ENCODE measurements around the gene CPLX1. TPM values are rescaled to one million over a fixed set of nuclear protein-coding genes. Genes with fewer than 3 reads are reported as not detected.

CPLX1 gene
- total RNA-seq, 1 experiment from 2014 or later: 3.5 TPM

DNA sequence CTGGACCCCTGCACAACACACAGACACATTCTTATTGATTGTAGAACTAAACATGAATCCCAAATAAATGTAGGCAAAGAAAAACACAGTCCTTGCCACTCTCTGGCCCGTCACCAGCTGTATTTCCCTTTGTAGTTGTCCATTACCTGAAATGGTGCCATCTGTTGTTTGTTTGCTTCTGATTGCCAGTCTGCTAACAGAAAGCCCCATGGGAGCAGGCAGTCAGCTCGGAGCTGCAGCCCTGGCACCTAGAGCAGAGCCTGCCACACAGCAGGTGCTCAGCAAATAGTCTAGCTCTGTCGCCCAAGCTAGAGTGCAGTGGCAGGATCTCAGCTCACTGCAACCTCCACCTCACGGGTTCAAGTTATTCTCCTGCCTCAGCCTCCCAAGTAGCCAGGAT is 28.9 kb downstream of the CPLX1 start:
- no peak for ATAC-seq
- no peak for DNase-seq (ENCODE audit: low spot score)
- peaks cover 23% of the 10 kb centered on the region for H3K4me1 Mint-ChIP-seq
- no peak for TF ChIP-seq ZNF138 (CRISPR knock-in tag; conservative IDR thresholded peaks at IDR 0.05)
- TF ChIP-seq ZNF416 (CRISPR knock-in tag; IDR thresholded peaks at IDR 0.05): no peak
- TF ChIP-seq, protein P1, sequence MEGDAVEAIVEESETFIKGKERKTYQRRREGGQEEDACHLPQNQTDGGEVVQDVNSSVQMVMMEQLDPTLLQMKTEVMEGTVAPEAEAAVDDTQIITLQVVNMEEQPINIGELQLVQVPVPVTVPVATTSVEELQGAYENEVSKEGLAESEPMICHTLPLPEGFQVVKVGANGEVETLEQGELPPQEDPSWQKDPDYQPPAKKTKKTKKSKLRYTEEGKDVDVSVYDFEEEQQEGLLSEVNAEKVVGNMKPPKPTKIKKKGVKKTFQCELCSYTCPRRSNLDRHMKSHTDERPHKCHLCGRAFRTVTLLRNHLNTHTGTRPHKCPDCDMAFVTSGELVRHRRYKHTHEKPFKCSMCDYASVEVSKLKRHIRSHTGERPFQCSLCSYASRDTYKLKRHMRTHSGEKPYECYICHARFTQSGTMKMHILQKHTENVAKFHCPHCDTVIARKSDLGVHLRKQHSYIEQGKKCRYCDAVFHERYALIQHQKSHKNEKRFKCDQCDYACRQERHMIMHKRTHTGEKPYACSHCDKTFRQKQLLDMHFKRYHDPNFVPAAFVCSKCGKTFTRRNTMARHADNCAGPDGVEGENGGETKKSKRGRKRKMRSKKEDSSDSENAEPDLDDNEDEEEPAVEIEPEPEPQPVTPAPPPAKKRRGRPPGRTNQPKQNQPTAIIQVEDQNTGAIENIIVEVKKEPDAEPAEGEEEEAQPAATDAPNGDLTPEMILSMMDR (IDR thresholded peaks at IDR 0.05): no peak
- no peak overlapping the region for H3K4me3 Mint-ChIP-seq
- ChIA-PET POLR2A (no interaction called here), CTCF (no interaction called here)
- peaks cover 73% of the 10 kb centered on the region for H3K27me3 Mint-ChIP-seq (ENCODE audit: low read depth)
- H3K9me3 Mint-ChIP-seq: peaks cover 7% of the 10 kb centered on the region; the same call in 1 of the 2 replicates
- no peak overlapping the region for H3K27ac Mint-ChIP-seq
- no peaks in the 10 kb centered on the region for H3K36me3 Mint-ChIP-seq

DNA sequence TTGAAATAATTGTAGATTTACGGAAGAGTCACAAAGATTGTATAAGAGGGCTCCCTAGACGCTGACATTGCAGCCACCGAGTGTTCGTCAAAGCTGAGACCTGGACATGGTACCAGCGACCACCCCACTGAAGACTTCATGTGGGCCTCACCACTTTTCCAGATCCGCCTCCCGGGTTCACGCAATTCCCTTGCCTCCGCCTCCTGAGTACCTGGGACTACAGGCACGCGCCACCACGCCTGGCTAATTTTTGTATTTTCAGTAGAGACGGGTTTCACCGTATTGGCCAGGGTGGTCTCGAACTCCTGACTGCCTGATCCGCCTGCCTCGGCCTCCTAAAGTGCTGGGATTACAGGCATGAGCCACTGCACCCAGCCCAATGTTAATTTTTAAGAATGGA is 29.7 kb downstream of the CPLX1 start:
- CTCF ChIA-PET: interaction anchor here (1.4 to 1.6 kb wide), 2 partner anchors 10 to 31 kb away, joined by 5 to 6 read pairs; no protein-coding TSS in a partner anchor
- Mint-ChIP-seq H3K4me1 (peaks cover 23% of the 10 kb centered on the region), H3K4me3 (peak overlapping the region; percentile 53), H3K36me3 (no peaks in the 10 kb centered on the region), H3K27me3 (ENCODE audit: low read depth) (peaks cover 66% of the 10 kb centered on the region), H3K27ac (no peak overlapping the region), H3K9me3 (no peaks in the 10 kb centered on the region)
- POLR2A ChIA-PET: no interaction called here
- DNase-seq (ENCODE audit: low spot score) (no peak), ATAC-seq (no peak)
- TF ChIP-seq, protein P2, sequence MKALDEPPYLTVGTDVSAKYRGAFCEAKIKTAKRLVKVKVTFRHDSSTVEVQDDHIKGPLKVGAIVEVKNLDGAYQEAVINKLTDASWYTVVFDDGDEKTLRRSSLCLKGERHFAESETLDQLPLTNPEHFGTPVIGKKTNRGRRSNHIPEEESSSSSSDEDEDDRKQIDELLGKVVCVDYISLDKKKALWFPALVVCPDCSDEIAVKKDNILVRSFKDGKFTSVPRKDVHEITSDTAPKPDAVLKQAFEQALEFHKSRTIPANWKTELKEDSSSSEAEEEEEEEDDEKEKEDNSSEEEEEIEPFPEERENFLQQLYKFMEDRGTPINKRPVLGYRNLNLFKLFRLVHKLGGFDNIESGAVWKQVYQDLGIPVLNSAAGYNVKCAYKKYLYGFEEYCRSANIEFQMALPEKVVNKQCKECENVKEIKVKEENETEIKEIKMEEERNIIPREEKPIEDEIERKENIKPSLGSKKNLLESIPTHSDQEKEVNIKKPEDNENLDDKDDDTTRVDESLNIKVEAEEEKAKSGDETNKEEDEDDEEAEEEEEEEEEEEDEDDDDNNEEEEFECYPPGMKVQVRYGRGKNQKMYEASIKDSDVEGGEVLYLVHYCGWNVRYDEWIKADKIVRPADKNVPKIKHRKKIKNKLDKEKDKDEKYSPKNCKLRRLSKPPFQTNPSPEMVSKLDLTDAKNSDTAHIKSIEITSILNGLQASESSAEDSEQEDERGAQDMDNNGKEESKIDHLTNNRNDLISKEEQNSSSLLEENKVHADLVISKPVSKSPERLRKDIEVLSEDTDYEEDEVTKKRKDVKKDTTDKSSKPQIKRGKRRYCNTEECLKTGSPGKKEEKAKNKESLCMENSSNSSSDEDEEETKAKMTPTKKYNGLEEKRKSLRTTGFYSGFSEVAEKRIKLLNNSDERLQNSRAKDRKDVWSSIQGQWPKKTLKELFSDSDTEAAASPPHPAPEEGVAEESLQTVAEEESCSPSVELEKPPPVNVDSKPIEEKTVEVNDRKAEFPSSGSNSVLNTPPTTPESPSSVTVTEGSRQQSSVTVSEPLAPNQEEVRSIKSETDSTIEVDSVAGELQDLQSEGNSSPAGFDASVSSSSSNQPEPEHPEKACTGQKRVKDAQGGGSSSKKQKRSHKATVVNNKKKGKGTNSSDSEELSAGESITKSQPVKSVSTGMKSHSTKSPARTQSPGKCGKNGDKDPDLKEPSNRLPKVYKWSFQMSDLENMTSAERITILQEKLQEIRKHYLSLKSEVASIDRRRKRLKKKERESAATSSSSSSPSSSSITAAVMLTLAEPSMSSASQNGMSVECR (CRISPR knock-in tag; IDR thresholded peaks at IDR 0.05; ENCODE audit: borderline replicate concordance): no peak
- TF ChIP-seq, protein P3, sequence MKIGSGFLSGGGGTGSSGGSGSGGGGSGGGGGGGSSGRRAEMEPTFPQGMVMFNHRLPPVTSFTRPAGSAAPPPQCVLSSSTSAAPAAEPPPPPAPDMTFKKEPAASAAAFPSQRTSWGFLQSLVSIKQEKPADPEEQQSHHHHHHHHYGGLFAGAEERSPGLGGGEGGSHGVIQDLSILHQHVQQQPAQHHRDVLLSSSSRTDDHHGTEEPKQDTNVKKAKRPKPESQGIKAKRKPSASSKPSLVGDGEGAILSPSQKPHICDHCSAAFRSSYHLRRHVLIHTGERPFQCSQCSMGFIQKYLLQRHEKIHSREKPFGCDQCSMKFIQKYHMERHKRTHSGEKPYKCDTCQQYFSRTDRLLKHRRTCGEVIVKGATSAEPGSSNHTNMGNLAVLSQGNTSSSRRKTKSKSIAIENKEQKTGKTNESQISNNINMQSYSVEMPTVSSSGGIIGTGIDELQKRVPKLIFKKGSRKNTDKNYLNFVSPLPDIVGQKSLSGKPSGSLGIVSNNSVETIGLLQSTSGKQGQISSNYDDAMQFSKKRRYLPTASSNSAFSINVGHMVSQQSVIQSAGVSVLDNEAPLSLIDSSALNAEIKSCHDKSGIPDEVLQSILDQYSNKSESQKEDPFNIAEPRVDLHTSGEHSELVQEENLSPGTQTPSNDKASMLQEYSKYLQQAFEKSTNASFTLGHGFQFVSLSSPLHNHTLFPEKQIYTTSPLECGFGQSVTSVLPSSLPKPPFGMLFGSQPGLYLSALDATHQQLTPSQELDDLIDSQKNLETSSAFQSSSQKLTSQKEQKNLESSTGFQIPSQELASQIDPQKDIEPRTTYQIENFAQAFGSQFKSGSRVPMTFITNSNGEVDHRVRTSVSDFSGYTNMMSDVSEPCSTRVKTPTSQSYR (CRISPR knock-in tag; IDR thresholded peaks at IDR 0.05): no peak
- TF ChIP-seq ZNF671 (CRISPR knock-in tag; IDR thresholded peaks at IDR 0.05) (no peak), NR1H2 (CRISPR knock-in tag; IDR thresholded peaks at IDR 0.05) (no peak), ATF1 (CRISPR knock-in tag; IDR thresholded peaks at IDR 0.05) (no peak), NFYB (CRISPR knock-in tag; conservative IDR thresholded peaks at IDR 0.05; ENCODE audit: low read depth) (no peak), ZNF121 (CRISPR knock-in tag; IDR thresholded peaks at IDR 0.05) (no peak), PRRX2 (CRISPR knock-in tag; IDR thresholded peaks at IDR 0.05) (no peak)
- TF ChIP-seq, protein P4, sequence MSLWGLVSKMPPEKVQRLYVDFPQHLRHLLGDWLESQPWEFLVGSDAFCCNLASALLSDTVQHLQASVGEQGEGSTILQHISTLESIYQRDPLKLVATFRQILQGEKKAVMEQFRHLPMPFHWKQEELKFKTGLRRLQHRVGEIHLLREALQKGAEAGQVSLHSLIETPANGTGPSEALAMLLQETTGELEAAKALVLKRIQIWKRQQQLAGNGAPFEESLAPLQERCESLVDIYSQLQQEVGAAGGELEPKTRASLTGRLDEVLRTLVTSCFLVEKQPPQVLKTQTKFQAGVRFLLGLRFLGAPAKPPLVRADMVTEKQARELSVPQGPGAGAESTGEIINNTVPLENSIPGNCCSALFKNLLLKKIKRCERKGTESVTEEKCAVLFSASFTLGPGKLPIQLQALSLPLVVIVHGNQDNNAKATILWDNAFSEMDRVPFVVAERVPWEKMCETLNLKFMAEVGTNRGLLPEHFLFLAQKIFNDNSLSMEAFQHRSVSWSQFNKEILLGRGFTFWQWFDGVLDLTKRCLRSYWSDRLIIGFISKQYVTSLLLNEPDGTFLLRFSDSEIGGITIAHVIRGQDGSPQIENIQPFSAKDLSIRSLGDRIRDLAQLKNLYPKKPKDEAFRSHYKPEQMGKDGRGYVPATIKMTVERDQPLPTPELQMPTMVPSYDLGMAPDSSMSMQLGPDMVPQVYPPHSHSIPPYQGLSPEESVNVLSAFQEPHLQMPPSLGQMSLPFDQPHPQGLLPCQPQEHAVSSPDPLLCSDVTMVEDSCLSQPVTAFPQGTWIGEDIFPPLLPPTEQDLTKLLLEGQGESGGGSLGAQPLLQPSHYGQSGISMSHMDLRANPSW (CRISPR knock-in tag; conservative IDR thresholded peaks at IDR 0.05; ENCODE audit: low read depth): no peak
- TF ChIP-seq, protein P5, sequence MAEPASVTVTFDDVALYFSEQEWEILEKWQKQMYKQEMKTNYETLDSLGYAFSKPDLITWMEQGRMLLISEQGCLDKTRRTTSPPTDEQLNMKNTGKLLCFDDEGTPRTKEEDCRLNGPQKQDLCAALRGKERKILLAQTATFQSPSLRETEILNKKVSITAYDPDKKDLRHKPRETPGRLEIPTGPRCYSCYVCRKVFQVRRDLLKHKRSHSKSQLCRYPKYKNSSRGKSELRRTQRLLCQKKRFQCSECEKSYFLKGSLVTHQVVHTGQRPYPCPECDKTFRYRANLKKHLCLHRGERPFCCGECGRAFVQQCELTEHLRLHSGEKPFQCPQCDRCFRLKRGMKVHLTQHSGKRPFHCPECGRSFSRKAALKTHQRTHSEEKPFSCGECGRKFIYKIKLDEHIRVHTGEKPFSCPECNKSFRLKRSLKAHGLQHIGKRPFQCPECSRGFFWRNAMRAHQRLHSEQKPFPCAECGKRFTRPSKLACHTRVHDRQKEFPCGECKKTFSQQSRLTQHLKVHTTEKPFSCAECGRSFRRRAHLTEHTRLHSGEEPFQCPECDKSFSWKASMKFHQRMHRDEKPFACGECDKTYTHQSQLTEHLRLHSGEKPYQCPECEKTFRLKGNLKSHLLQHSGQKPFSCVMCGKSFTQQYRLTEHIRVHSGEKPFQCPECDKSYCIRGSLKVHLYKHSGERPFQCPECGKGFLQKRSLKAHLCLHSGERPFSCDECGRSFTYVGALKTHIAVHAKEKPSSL (CRISPR knock-in tag; conservative IDR thresholded peaks at IDR 0.05): no peak
- TF ChIP-seq, protein P6, sequence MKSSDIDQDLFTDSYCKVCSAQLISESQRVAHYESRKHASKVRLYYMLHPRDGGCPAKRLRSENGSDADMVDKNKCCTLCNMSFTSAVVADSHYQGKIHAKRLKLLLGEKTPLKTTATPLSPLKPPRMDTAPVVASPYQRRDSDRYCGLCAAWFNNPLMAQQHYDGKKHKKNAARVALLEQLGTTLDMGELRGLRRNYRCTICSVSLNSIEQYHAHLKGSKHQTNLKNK (CRISPR knock-in tag; IDR thresholded peaks at IDR 0.05): no peak
- TF ChIP-seq, protein P7, sequence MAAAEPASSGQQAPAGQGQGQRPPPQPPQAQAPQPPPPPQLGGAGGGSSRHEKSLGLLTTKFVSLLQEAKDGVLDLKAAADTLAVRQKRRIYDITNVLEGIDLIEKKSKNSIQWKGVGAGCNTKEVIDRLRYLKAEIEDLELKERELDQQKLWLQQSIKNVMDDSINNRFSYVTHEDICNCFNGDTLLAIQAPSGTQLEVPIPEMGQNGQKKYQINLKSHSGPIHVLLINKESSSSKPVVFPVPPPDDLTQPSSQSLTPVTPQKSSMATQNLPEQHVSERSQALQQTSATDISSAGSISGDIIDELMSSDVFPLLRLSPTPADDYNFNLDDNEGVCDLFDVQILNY (CRISPR knock-in tag; IDR thresholded peaks at IDR 0.05): no peak
